GM12878 (cell line): ENCODE data around the gene WDR64.
A peak's percentile ranks its signal among the peaks of the same experiment; 100 is the strongest.

ENCODE experiments used
- CTCF ChIP-seq, 3 experiments: IDR thresholded peaks in 2 of 3; conservative IDR thresholded peaks in 1 of 3; 2 replicates each; pipeline ENCODE4 v1.5.1; 2011; ENCODE audit warnings: low read depth in 3 of 3, low read length in 3 of 3, mild to moderate bottlenecking in 3 of 3, control low read depth in 2 of 3, moderate library complexity in 2 of 3, inconsistent platforms in 1 of 3, mixed read lengths in 1 of 3; ENCODE audit not compliant: control insufficient read depth in 2 of 3, insufficient read depth in 1 of 3; ENCODE audit errors: extremely low read depth in 1 of 3
- FOXM1 ChIP-seq: IDR thresholded peaks from 2 replicates; pipeline ENCODE4 v1.6.1; 2012; ENCODE audit warnings: low read depth, mild to moderate bottlenecking, inconsistent platforms, low read length, moderate library complexity
- MXI1 ChIP-seq: fragments of 150-350 bp; IDR thresholded peaks from 2 replicates; pipeline ENCODE4 v1.6.1; 2011; ENCODE audit warnings: low read depth, mild to moderate bottlenecking, inconsistent platforms, low read length, improper control_type of control experiment
- NRF1 ChIP-seq: conservative IDR thresholded peaks from 2 replicates; pipeline ENCODE4 v1.6.1; 2011; ENCODE audit warnings: mild to moderate bottlenecking, low read depth, low read length, improper control_type of control experiment
- POLR2AphosphoS5 ChIP-seq: IDR thresholded peaks from 2 replicates; pipeline ENCODE4 v1.6.1; 2011; ENCODE audit warnings: mild to moderate bottlenecking, low read length, inconsistent platforms

- TF ChIP-seq CTCF (IDR thresholded peaks at IDR 0.05 in 2 of 3, conservative IDR thresholded peaks at IDR 0.05 in 1 of 3; ENCODE audit: control insufficient read depth in 2 of 3, extremely low read depth in 1 of 3, insufficient read depth in 1 of 3, low read depth in 3 of 3, low read length in 3 of 3) (peak; percentile 59 to 67 (median 62); a peak in 5 of 6 replicates), MXI1 (no peak), NRF1 (no peak), POLR2AphosphoS5 (no peak), FOXM1 (no peak)
Measured at GRCh38 chr1:241611063-241611462, 41.0 kb upstream of the WDR64 start.
